ENCODE results near the gene PLCXD3.
"Not testable (repeated sequence)": the region's sequence is repeated elsewhere in the genome, so short reads cannot be mapped to it uniquely, and the experiment has no call there.

The PLCXD3 gene

DNA sequence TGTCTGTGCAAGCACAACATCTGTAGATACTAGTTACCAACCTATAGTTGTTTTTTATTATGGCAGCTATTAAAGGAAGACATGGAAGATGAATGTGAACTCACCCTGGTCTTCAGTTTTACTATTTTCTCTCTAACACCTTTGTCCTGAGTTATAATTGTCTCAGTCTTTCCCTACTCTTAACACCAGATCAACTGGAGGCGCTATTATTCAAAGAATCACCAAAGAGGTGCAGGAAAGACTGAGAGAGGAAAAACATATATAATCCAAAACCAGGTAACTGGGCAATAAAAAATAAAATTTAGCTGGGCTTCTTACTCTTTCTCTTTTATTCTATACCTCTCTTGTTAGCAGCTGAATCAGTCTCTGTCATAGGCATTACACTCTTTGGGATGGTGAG is 162.8 kb downstream of the PLCXD3 start:
- no peak for DNase-seq (ENCODE audit: low read depth in 2 of 2)

DNA sequence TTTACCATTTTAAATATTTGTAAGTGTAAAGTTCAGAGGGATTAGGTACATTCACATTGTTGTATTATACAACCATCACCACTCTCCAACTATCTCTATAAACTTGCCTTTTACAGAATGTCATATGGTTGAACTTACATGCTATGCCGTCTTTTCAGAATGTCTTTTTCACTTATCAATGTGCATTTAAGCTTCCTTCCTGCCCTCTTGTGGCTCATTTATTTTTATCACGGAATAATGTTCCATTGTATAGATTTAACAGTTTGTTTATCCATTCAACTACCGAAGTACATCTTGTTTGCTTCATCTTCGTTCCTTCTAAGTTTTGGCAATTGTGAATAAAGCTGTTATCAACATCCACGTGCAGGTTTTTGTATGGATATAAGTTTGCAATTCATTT is 163.8 kb downstream of the PLCXD3 start:
- DNase-seq (ENCODE audit: low read depth in 2 of 2) = no peak

DNA sequence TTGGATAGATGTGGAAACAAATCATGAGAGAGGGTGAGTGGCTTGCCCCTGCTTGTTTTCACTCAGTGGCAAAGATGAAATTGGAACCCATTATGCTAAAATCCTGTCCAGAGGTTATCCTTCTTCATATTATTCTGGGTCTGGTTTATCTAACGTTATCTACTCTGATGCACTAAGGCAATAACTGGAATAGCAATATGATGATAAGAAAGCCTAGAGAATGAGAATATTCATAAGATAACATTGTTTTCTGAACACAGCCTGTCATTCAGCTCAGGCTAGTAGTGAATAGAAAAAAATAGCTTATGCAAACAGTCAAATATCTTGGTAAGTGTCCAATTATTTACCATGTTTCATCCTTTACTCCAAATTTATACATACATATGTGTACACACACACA is 165.1 kb downstream of the PLCXD3 start:
- DNase-seq (ENCODE audit: low read depth in 2 of 2) = no peak

DNA sequence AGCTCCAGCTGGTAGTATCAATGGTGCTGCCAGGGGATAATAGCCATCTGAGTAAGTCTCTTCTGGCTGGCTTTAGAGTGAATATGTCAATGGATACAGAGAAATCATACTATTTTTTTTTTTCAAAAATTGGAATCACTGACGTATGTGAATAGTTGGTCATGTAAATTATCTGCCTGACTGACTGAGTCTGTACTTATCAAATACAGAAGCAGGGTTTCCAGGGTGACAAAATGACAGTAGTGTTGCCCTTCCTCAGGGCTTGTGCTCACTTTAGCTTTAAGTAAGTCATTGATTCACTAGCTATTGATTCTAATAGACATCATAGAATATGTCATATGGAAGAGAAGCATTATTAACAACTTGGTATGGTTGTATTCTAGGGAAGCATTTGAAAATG is 171.1 kb downstream of the PLCXD3 start:
- no peak for DNase-seq (ENCODE audit: low read depth in 2 of 2)

DNA sequence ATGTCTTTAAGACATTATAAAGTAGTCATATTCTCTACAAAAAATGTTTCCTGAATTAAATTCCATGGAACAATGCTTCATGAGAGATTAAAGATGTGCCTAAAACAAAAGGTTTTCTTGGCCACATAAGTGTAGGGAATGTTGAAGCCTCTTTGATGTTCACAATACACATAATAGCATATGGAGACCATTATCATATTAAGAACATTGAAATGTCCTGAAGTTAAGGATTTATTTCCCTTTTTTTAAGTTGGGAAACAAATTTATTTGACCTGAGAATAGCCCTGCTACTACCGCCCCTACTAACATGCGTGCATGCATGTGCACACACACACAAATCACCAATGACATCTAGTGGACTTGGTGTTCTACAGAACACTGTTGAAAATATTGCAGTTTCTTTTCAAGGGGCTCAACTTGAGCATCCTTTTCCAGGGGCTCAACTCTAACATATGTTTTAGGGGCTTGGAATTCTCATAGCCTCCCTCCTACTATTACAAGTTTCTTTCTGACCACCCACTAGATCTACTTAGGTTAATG is 172.2 kb downstream of the PLCXD3 start:
- no peak for DNase-seq (ENCODE audit: low read depth in 2 of 2)

DNA sequence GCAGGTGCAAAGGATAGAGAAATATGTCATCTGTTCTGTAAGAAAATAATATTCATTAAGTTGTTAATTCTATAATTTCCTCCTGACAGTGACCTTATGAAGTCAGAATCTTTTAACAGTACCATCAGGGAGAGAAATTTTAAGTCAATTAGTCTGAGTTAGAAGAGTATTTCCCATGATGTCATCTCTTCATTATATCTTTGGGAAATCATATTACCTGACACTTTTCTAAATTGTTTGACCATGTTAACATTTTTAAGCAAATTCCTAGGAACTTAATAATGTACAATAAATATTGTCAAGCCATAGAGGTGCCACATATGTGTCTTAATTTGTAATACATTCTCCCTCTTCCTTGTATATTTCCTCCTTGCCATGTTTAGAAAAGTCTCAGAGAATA is 172.7 kb downstream of the PLCXD3 start:
- DNase-seq (ENCODE audit: low read depth in 2 of 2) = no peak

DNA sequence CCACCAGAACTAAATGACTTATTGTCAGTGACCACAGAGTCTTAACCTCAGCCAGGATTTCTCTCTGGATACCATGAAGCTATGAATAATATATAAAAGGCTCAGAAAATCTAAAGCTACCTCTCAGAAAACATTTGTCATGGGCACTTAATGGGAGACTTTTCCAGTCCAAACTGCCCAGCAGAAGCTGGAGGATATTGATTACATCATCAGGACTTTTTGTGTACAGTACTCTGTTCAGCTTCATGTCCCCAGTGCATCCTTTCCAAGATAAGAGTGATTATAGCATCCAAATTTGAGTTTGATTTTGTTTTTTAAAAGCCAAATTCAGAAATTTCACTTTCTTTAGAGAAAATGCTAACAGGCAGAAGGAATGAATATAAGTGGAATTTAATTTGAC is 173.2 kb downstream of the PLCXD3 start:
- no peak for DNase-seq (ENCODE audit: low read depth in 2 of 2)

DNA sequence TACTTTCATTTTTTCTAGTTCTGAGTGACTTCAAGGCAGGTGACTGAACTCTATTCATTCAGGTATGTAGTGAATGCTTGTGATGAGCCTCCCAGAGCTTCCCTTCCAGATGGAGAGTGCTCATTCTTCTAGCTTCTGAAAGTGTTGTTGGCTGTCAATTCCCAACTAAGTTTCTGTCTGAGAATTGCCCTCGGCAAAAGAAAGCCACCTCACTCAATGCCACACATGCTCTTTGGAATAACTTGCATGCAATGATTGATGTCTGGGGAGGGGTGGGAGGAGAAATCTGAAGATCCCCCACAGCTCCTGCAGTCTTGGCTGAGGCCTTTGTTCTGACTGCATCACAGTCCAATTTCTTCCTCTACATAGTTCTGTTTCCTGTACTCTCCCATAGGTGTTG is 173.9 kb downstream of the PLCXD3 start:
- DNase-seq (ENCODE audit: low read depth in 2 of 2) = no peak

DNA sequence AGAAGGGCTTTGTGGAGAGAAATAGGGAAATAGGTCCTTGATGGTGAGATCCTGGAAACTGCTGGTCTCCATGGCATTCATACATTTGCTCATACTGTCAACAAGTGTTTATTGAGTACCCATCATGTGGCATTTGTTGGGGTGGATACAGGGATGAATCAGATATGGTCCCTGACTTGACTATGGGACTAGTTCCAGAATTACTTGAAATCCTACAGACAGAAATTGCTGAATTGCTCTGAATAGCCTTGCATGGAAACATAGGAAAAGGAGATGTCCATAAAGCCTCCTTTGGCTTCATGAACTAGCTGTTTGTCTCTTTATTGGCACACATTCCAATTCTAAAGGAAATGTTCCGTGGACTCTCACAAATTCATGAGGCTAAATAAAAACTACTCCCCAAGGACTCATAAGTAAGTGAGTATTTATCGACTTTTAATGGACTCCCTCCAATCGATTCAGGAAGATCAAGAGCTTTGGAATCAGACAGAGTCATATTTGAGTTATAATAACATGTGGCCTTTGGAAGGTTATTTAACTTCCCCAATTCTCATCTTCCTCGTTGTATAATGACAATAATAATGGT is 174.7 kb downstream of the PLCXD3 start:
- no peak for DNase-seq (ENCODE audit: low read depth in 2 of 2)

DNA sequence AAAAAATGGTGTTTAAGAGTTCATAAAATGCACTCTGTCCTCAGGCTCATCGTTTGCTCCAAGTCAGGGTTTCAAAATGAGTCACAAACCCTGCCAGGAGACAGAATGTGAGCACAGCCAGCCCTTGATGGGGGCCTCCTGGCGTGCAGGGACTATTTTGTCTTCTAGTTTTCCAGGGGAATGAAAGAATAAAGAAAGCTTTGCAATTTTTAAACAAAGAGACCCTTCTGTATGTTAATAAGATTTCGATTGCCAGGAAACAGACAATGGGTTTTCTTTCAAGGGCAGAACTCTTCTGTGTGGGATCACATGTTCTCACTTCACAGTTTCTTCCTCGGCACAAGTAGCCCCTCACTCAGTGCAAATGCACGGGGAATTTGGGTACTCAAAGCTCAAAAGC is 175.6 kb downstream of the PLCXD3 start:
- DNase-seq (ENCODE audit: low read depth in 2 of 2) = no peak

DNA sequence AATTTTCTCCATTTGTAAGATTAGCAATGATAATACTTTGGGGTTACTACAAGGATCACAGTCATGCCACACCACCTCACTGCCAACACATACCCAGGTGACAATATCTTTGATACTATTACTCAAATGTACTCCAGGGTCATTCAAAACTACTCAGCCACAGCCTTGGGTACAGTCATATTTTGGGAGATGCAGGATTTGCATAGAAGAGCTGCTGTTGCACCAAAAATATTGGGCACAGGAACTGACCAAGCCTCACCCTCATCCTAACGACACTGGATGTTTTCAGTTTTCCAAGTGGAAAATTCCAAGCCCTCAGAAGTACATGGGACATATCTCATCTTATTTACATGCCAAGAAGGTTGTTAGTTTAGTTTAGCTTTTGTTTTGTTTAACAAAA is 176.2 kb downstream of the PLCXD3 start:
- DNase-seq (ENCODE audit: low read depth in 2 of 2) = no peak

DNA sequence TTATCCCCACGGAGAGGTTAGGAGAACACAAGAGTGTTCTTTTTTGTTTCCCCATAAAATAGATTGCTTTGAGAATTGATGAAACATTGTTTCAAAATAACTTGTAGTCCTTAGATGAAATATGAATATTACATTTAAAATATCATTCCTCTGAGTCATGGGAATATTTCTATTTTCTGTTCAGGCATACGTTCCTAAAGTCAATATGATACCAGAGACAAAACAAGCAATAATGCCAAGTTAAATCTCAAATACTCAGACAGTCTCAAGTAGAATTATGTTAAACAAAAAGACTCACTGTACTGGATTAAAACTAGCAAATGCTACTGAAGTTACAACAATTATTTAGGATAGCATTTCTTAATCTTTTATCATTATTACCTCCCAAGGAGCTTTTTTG is 185.3 kb downstream of the PLCXD3 start:
- no peak for DNase-seq (ENCODE audit: low read depth in 2 of 2)

DNA sequence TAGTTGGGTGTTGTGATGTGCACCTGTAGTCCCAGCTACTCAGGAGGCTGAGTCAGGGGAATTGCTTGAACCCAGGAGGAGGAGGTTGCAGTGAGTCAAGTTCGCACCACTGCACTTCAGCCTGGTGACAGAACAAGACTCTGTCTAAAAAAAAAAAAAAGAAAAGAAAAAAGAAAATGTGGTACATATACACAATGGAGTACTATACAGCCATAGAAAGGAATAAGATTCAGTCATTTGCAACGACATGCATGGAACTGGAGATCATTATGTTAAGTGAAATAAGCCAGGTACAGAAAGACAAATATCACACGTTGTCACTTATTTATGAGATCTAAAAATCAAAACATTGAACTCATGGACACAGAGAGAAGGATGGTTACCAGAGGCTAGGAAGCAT is 187.6 kb downstream of the PLCXD3 start:
- DNase-seq (ENCODE audit: low read depth in 2 of 2) = not testable (repeated sequence)

DNA sequence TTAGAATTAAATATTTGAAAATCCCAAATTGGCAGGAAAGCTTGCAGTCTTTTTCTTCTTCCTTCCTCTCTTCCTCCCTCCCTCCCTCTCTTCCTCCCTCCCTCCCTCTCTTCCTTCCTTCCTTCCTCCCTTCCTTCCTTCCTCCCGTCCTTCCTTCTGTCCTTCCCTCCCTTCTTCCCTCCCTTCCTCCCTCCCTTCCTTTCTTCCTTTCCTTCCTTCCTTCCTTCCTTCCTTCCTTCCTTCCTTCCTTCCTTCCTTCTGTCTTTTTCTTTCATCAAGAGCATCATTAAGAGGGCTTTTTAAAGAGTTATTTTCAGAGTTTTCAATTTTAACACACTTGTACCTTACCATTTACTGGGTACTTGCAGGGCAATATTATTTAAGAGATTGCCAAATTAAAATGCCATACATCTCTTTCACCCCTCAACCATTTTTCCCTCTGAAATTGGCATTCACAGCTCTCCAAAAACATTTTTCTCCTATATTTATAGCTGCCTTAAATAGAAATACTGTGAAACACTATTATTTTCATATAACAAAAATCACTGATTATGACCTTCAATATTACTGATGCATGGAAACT is 197.8 kb downstream of the PLCXD3 start:
- no peak for DNase-seq (ENCODE audit: low read depth in 2 of 2)

DNA sequence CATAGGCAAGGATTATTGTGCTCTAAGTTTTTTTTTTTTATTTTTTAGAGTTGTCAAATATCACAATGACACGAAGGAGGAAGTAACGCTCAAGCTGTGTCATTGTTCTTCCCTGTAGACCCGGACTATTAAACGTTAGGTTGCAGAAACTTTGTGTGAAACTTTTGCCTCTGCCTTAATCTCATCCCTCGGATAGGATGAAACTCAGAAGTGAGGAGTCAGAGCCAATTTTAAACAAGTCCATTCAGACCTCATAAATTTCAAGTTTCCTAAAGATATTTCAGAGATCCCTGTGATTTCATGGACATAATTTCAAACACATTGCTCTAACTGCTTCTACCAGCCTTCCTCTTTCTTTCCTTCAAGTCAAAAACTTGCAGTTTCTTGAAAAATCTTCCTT is 198.3 kb downstream of the PLCXD3 start:
- DNase-seq (ENCODE audit: low read depth in 2 of 2) = no peak

DNA sequence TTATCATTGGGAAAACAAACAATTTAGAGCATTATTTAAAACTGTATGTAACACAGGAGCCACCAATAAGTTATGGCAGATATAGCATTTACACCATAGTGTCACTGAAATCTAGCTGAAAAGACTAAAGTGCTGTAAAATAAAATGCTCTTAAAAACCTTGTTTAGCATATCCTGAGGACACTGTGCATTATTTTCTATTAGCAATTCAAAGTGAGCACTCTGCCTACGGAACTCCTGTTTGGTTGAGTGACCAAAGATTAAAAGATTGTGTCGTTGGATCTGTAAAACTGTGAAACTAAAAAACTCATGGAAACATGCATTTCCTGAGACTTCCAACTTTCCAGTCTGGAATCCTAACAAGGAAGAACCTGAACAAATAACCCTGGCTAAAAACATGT is 201.1 kb downstream of the PLCXD3 start:
- no peak for DNase-seq (ENCODE audit: low read depth in 2 of 2)

DNA sequence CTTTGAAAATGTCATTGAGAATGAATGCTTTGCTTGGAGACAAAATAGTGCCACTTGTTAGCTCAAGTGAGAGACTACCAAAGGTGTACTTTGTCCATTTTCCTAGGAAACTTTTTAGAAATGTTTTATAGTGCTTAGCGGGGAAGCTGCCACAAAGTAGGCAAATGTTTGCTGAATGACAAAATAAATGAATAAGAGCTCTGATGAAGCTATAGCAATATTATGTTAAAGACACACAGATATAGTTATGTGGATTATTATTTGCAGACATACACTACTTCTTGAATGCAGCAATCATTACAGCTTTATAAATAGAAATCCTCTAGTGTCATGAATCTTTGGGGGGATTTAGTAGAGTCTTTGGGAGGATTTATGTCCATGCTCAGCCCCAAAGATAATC is 204.4 kb downstream of the PLCXD3 start:
- DNase-seq (ENCODE audit: low read depth in 2 of 2) = no peak

DNA sequence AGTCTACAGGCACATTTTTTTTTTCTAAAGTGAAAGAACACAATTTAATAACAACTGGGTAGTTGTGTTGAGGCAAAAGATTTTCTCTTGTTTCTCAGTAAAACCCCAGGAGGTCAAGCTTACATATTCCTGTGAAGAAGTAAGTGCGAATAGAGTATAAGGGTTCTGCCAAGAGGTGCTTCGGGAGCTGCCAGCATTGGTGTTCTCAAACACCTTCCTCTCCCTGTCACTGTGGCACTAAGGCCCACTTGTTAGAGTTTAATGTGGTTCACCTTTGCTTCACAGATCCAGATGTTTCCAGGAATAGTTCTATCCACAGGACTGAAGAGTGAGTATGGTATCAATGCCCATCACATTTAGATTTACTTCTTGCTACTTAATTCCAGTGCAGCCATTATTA is 205.3 kb downstream of the PLCXD3 start:
- DNase-seq (ENCODE audit: low read depth in 2 of 2) = no peak

DNA sequence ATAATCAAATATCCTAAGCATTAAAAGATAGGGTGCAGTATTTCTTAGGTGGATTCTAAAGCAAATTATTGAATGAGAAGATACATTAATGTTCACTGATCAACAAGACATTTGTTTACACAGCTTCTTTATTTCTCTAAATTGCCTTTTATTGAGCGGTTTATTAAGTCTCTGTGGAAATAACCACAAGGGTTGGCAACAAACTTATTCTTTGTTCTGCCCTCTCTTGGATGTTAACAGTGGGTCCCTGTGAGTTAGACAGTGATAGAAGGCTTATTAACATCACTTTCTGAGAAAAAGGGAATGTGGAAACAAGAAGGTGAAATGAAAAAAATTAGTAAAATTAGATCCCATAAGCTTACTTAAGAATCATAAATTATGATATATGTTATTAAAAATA is 214.3 kb downstream of the PLCXD3 start:
- DNase-seq (ENCODE audit: low read depth in 2 of 2) = no peak

DNA sequence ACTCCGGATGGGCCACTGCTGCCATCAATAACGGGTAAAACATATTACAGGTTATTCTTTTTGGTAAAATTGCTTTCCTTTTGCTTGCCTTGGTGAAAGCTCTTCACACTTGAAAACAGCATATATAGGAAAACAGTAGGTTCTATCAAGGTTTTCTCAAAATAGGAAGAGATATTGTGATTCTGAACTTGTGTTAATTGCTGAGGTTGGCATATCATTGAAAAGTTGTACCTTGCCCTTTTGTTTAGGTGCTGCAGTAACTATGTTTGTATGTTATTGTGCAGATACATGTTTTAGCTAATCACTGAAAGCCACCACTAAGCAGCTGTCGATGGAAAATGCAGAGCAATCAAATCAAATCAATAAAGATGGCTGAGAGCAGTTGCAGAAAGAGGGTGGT is 219.1 kb downstream of the PLCXD3 start:
- DNase-seq (ENCODE audit: low read depth in 2 of 2) = no peak

DNA sequence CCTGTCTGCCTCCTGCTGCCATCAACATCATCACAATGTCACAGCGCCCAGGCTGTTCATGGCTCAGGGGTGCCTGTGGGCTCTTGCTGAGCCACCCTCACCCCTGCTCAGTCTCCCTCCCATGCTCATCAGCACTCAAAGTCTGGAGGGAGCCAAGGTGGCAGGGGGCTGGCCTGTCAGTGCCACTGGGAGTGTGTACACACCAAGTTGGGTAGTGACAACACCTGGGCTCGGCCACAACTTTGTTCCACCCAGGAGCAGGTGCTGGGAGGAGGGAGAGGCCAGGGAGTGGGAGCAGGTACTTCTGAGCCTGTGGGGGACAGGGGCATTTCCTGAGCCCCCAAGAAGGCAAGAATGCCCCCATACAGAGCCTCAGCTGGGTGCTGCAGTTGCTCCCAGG is 219.6 kb downstream of the PLCXD3 start:
- no peak for DNase-seq (ENCODE audit: low read depth in 2 of 2)

DNA sequence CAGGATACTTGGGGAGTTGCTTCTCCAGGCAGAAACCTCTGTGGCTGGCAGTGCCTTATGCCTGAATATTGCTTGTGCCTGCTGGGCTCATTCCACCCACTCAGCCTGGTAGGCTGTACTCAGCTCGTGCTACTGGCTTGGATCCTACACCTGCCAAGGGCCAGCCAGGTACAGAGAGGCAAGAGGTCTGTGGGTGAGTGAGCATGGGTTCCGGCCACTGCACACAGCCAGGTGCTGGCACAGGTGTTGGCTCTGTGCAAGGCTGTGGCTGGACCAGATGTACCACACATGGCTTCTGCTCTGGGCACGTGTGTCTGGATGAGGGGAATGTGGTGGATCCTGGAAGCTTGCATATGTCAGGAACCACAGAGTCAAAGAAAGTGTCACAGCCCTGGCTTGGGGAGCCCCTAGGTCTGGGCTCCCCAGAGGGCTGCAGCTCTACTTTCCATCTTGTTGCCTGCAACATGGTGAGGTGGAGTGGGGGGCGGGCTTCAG is 220.4 kb downstream of the PLCXD3 start:
- DNase-seq (ENCODE audit: low read depth in 2 of 2) = no peak

DNA sequence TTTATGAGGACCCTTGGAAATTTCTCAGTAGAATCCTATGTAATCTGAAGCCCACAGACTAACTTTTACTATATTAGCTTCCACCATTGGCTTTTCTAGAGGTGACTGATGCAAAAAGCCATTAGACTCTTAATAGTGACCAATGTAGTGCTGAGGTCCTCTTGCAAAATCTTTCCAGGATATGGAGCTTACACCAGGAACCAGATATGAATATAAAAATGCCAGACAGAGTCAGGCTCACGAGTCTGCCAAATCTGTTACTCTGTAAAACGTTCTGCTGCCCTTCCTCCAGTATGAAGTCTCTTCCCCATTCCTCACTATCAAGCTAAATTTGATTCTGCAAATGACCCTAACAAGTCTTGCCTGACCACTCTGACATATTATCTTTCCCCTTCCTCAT is 223.7 kb downstream of the PLCXD3 start:
- DNase-seq (ENCODE audit: low read depth in 2 of 2) = no peak

DNA sequence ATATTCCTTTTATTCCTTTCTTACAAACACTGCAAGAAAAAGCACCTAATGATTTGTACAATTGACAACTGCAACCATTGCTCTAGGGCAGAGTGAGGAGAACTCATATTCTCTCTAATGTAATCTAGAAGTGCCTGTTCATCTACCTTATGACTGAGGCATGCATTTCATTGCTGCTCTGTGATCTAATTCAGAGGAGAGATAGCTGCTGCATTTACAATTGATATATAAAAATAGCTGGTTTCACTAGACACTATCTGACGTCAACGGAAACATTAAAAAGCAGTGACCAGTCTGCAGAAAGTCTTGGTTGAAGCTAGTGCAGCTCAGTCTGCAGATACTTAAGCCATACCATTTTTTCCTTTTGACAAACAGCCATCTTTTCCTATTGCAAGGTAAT is 224.2 kb downstream of the PLCXD3 start:
- no peak for DNase-seq (ENCODE audit: low read depth in 2 of 2)

Data from fibroblast of skin of left biceps (primary cell).